Measurements from ENCODE around the gene RNF125. TPM values are rescaled to one million over a fixed set of nuclear protein-coding genes. Genes with fewer than 3 reads are reported as not detected.
"Not testable (repeated sequence)": the region's sequence is repeated elsewhere in the genome, so short reads cannot be mapped to it uniquely, and the experiment has no call there.

RNF125 gene
- total RNA-seq, 2 donors from 2014 or later, result 1.2 to 2.6 TPM

GRCh38 chr18:31983976-31984375, 34.6 kb upstream of the RNF125 start:
- 62% methylated on average over 5 of the region's 5 CpGs for WGBS
- intact Hi-C loops (cut with DNase I), result no loop called here
- DNase-seq (ENCODE audit: low spot score), result no peak
- Histone ChIP-seq H3K36me3 (no peaks in the 10 kb centered on the region), H3K27me3 (replicated peaks; ENCODE audit: insufficient read depth) (no peaks in the 10 kb centered on the region), H3K4me1 (replicated peaks) (no peaks in the 10 kb centered on the region), H3K27ac (no peak overlapping the region), H3K4me3 (no peak overlapping the region), H3K9me3 (no peaks in the 10 kb centered on the region)
- no peak for TF ChIP-seq CTCF (IDR thresholded peaks at IDR 0.05)
- no peak for TF ChIP-seq POLR2A (IDR thresholded peaks at IDR 0.05)
- no peak for TF ChIP-seq POLR2AphosphoS5 (IDR thresholded peaks at IDR 0.05)

GRCh38 chr18:31990823-31991222, 27.8 kb upstream of the RNF125 start:
- H3K9me3 ChIP-seq, result no peaks in the 10 kb centered on the region
- H3K4me1 ChIP-seq (replicated peaks), result no peaks in the 10 kb centered on the region
- no peak overlapping the region for H3K27ac ChIP-seq
- WGBS, result 93% methylated on average over 2 of the region's 2 CpGs
- no peaks in the 10 kb centered on the region for H3K36me3 ChIP-seq
- DNase-seq (ENCODE audit: low spot score), result no peak
- intact Hi-C loops (cut with DNase I), result no loop called here
- H3K27me3 ChIP-seq (replicated peaks; ENCODE audit: insufficient read depth), result no peaks in the 10 kb centered on the region
- H3K4me3 ChIP-seq, result no peak overlapping the region
- TF ChIP-seq CTCF (IDR thresholded peaks at IDR 0.05) (no peak), POLR2AphosphoS5 (IDR thresholded peaks at IDR 0.05) (no peak), POLR2A (IDR thresholded peaks at IDR 0.05) (no peak)

DNA sequence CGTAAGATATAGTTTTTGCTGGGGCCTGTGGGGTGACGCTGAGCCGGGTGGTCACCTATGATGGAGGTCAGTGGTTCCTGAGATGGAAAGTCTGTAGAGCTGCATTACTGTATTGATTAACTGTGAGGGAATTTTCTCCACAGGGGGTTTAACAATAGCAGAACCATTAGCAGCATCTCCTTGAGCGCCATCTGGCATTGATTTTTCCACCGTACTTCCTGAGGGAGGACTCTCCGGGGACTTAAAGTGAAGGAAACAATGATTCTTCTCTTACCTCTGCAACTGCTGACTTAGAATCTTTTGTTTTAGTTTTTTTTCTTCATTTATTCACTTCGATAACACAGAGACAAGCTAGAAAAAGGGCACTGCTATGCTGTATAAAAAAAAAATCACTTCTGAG, 22.6 kb upstream of the RNF125 start:
- intact Hi-C loops (cut with DNase I), result no loop called here
- WGBS, result 81% methylated on average over 7 of the region's 7 CpGs
- Histone ChIP-seq H3K4me1 (replicated peaks) (no peaks in the 10 kb centered on the region), H3K27me3 (replicated peaks; ENCODE audit: insufficient read depth) (no peaks in the 10 kb centered on the region), H3K27ac (no peak overlapping the region), H3K36me3 (no peaks in the 10 kb centered on the region), H3K4me3 (no peak overlapping the region), H3K9me3 (no peaks in the 10 kb centered on the region)
- DNase-seq (ENCODE audit: low spot score), result no peak
- TF ChIP-seq POLR2AphosphoS5 (IDR thresholded peaks at IDR 0.05), result no peak
- TF ChIP-seq POLR2A (IDR thresholded peaks at IDR 0.05), result no peak
- TF ChIP-seq CTCF (IDR thresholded peaks at IDR 0.05), result no peak

DNA sequence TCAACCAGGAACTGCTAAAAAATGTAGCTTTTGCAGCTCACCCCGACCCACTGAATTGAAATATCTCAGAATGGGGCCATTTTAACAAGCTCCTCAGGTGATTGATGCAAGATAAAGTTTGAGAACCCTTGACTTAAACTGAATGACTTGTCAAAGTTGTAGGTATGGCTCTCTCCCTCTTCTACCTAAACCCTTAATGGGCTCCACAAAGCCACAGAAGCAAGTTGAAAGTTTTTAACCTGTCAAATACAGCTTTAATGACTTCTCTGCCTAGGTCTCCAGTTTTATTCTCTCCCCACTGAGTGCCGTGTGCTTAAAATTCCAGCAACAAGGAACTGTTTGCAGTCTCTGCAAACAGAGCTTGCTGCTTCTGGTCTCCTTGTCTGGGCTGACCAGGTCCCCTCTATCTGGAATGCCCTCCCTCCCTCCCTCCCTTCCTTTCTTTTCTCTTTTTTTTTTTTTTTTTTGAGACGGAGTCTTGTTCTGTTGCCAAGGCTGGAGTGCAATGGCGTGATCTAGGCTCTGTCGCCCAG, 19.7 kb upstream of the RNF125 start:
- H3K4me3 ChIP-seq, result no peak overlapping the region
- no peaks in the 10 kb centered on the region for H3K27me3 ChIP-seq (replicated peaks; ENCODE audit: insufficient read depth)
- no peaks in the 10 kb centered on the region for H3K36me3 ChIP-seq
- intact Hi-C loops (cut with DNase I), result no loop called here
- TF ChIP-seq POLR2AphosphoS5 (IDR thresholded peaks at IDR 0.05) (no peak), POLR2A (IDR thresholded peaks at IDR 0.05) (no peak), CTCF (IDR thresholded peaks at IDR 0.05) (no peak)
- DNase-seq (ENCODE audit: low spot score), result no peak
- no peaks in the 10 kb centered on the region for H3K9me3 ChIP-seq
- 49% methylated on average over 5 of the region's 5 CpGs for whole genome bisulfite sequencing
- no peak overlapping the region for H3K27ac ChIP-seq
- H3K4me1 ChIP-seq (replicated peaks), result no peaks in the 10 kb centered on the region

DNA sequence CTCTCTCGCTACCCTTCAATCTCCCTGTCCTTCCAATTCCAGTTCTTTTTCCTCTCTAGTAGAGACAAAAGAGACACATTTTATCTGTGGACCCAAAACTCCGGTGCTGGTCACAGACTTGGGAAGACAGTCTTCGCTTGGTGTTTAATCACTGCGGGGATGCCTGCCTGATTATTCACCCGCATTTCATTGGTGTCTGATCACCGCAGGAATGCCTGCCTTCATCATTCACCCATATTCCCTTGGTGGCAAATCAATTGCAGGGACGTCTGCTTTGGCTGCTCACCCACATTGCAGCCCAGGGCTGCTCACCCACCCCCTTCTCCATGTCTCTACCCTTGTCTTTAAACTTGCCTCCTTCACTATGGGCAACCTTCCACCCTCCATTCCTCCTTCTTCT, 17.5 kb upstream of the RNF125 start:
- H3K36me3 ChIP-seq; intact Hi-C loops (cut with DNase I); H3K27ac ChIP-seq; DNase-seq (ENCODE audit: low spot score); H3K4me1 ChIP-seq (replicated peaks); H3K27me3 ChIP-seq (replicated peaks; ENCODE audit: insufficient read depth); H3K9me3 ChIP-seq; H3K4me3 ChIP-seq: not testable (repeated sequence)
- WGBS, result 97% methylated on average over 7 of the region's 7 CpGs

DNA sequence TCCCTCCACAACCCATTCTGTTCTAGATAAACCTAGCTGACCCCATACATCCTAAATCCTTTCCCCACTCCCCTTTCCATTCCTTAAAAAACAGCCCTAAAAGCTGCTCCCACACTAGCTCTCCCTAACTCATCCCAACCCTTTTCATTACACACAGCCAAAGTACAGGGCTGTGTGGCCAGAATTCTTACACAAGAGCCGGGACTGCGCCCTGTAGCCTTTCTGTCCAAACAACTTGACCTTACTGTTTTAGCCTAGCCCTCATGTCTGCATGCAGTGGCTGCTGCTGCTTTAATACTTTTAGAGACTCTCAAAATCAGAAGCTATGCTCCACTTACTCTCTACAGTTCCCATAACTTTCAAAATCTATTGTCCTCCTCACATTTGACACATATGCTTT, 14.8 kb upstream of the RNF125 start:
- H3K36me3 ChIP-seq; H3K27me3 ChIP-seq (replicated peaks; ENCODE audit: insufficient read depth); DNase-seq (ENCODE audit: low spot score); intact Hi-C loops (cut with DNase I); H3K4me3 ChIP-seq; H3K27ac ChIP-seq; H3K9me3 ChIP-seq; H3K4me1 ChIP-seq (replicated peaks): not testable (repeated sequence)
- WGBS, result 90% methylated on average over 2 of the region's 2 CpGs

All from prostate gland (tissue), 2 donors.